ENCODE data around the gene TUT1. TPM values are rescaled to one million over a fixed set of nuclear protein-coding genes. Genes with fewer than 3 reads are reported as not detected.
"Not testable (repeated sequence)": the region's sequence is repeated elsewhere in the genome, so short reads cannot be mapped to it uniquely, and the experiment has no call there.

The TUT1 gene
- total RNA-seq, 2 experiments from 2014 or later, result 22.2 to 25.0 TPM

GRCh38 chr11:62595124-62595523 is 3.8 kb upstream of the TUT1 start:
- H3K4me3 Mint-ChIP-seq, result no peak overlapping the region
- peaks cover 74% of the 10 kb centered on the region for H3K4me1 Mint-ChIP-seq (ENCODE audit: low read depth)
- H3K36me3 Mint-ChIP-seq (ENCODE audit: low read depth), result peaks cover 78% of the 10 kb centered on the region
- DNase-seq (no peak), ATAC-seq (no peak)
- ChIA-PET CTCF (interaction anchor here (0.8 to 4.7 kb wide), 3 partner anchors 26 to 75 kb away, joined by 3 to 23 read pairs (median 10); partner anchors contain the start of gene B3GAT3), POLR2A (interaction anchor here (0.6 to 1.7 kb wide), 5 partner anchors 25 to 128 kb away, joined by 3 to 5 read pairs (median 3); partner anchors contain the start of genes B3GAT3 and UQCC3)
- H3K27me3 Mint-ChIP-seq (ENCODE audit: low read depth), result no peaks in the 10 kb centered on the region
- no peaks in the 10 kb centered on the region for H3K9me3 Mint-ChIP-seq (ENCODE audit: insufficient read depth)
- peak overlapping the region; percentile 5 for H3K27ac Mint-ChIP-seq

DNA sequence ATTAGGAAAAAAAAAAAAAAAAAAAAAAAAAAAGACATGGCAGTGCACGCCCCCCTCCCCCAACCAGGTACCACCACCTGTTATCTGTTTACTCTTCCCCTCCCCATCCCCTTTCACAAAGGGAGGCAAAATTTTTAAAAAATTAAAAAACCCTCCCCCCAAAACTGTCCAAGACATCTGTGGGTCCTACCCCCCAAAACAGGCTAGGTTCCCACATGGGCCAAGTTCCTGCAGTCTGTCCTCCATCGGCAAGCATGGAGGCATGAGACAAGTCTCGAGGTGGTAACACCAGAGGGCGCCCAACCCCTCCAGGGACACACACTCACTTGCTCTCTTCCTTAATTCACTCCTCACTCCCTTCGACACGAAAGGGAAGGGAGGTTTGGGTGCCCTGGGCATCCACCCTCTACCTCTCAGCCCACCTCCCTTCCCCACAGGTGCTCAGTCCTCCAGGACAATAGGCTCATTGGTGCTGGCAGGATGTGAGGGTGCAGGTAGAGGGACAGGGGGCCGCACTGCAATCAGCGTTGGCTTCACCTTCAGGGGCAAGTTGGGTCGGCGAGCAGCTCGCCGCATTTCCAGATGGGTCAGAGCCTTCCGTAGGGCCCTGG is 2.2 kb upstream of the TUT1 start:
- Mint-ChIP-seq H3K36me3 (ENCODE audit: low read depth) (peaks cover 69% of the 10 kb centered on the region), H3K4me1 (ENCODE audit: low read depth) (peaks cover 69% of the 10 kb centered on the region), H3K27me3 (ENCODE audit: low read depth) (no peaks in the 10 kb centered on the region), H3K4me3 (peak overlapping the region; percentile 58), H3K9me3 (ENCODE audit: insufficient read depth) (no peaks in the 10 kb centered on the region), H3K27ac (peak overlapping the region; percentile 78)
- ChIA-PET CTCF (interaction anchor here (0.8 to 4.7 kb wide), 20 partner anchors 7 to 169 kb away, joined by 3 to 51 read pairs (median 10); partner anchors contain the start of genes B3GAT3, C11orf98, CSKMT and EEF1G), POLR2A (interaction anchor here (1.0 to 3.5 kb wide), 14 partner anchors 7 to 248 kb away, joined by 3 to 69 read pairs (median 20); partner anchors contain the start of genes B3GAT3, C11orf98, CSKMT and EEF1G)
- ATAC-seq (peak; percentile 37), DNase-seq (peak; percentile 90)

DNA sequence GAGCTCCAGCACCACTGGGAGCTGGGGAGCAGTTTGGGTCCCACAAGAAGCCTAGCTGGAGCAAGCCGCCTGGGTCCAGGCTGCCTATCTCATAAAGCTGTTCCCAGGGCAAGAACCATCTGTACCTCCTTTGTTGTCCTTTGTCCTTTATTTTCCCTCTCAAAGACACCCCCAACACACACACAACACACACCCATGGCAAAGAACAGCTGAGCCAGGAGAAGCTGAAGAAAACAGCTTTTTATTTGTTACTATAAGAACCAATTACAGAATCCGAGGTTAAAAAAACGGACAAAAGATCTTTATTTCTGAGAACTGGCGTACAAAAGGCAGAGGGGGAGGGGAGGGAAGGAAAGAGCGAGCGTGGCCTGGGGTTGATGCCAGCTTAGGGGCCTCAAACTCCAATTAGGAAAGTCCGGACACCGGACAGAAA is 1.7 kb upstream of the TUT1 start:
- peak overlapping the region; percentile 93 for H3K27ac Mint-ChIP-seq
- H3K4me3 Mint-ChIP-seq, result peak overlapping the region; percentile 20
- peaks cover 63% of the 10 kb centered on the region for H3K4me1 Mint-ChIP-seq (ENCODE audit: low read depth)
- ChIA-PET POLR2A (interaction anchor here (1.0 to 3.5 kb wide), 12 partner anchors 8 to 248 kb away, joined by 3 to 69 read pairs (median 26); partner anchors contain the start of genes B3GAT3, C11orf98, CSKMT and EEF1G), CTCF (interaction anchor here (0.7 to 4.7 kb wide), 28 partner anchors 8 to 263 kb away, joined by 3 to 51 read pairs (median 7); partner anchors contain the start of genes B3GAT3, C11orf98, CSKMT and EEF1G)
- no peaks in the 10 kb centered on the region for H3K9me3 Mint-ChIP-seq (ENCODE audit: insufficient read depth)
- no peaks in the 10 kb centered on the region for H3K27me3 Mint-ChIP-seq (ENCODE audit: low read depth)
- ATAC-seq (no peak), DNase-seq (no peak)
- peaks cover 67% of the 10 kb centered on the region for H3K36me3 Mint-ChIP-seq (ENCODE audit: low read depth)

DNA sequence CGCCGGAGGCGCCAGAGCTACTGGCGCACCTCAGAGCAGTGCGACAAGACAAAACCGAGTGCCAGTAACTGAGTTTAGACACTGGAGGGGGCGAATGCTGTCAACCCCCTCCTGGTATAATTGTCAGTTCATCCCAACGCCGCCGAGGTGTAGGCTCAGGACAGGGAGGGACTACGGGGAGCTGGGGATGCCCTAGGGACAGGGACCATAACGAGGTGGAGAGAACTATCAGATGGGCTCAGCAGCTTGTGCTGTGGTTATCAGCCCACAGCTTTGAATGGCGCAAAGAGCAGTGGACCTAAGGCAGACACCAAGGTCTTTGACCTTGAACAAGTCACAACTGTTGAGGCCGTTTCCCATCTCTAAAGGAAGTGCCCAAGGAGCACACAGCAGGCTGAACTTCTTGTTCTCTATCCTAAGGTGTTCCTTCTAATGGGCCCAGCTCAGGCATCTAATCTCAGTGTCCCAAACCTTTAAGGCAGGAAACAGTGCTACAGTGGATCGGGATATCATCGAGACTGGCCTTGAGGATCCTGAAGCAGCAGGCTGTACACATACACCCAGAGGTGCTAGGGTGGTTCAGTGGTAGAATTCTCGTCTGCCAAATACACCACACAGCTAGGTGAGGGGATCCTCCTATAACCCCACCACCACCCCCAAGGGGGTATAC is 958 bp upstream of the TUT1 start:
- Mint-ChIP-seq H3K9me3 (ENCODE audit: insufficient read depth) (no peaks in the 10 kb centered on the region), H3K4me1 (ENCODE audit: low read depth) (peaks cover 58% of the 10 kb centered on the region), H3K4me3 (peak overlapping the region; percentile 91), H3K27ac (peak overlapping the region; percentile 93), H3K27me3 (ENCODE audit: low read depth) (no peaks in the 10 kb centered on the region), H3K36me3 (ENCODE audit: low read depth) (peaks cover 64% of the 10 kb centered on the region)
- peak; percentile 7 for ATAC-seq
- ChIA-PET CTCF (interaction anchor here (0.7 to 4.7 kb wide), 49 partner anchors 8 to 271 kb away, joined by 3 to 51 read pairs (median 5); partner anchors contain the start of genes B3GAT3, C11orf98, CSKMT and EEF1G), POLR2A (interaction anchor here (0.6 to 3.5 kb wide), 44 partner anchors 8 to 1638 kb away, joined by 3 to 69 read pairs (median 6); partner anchors contain the start of genes B3GAT3, C11orf98, CSKMT and DNAJC4)
- no peak for DNase-seq

DNA sequence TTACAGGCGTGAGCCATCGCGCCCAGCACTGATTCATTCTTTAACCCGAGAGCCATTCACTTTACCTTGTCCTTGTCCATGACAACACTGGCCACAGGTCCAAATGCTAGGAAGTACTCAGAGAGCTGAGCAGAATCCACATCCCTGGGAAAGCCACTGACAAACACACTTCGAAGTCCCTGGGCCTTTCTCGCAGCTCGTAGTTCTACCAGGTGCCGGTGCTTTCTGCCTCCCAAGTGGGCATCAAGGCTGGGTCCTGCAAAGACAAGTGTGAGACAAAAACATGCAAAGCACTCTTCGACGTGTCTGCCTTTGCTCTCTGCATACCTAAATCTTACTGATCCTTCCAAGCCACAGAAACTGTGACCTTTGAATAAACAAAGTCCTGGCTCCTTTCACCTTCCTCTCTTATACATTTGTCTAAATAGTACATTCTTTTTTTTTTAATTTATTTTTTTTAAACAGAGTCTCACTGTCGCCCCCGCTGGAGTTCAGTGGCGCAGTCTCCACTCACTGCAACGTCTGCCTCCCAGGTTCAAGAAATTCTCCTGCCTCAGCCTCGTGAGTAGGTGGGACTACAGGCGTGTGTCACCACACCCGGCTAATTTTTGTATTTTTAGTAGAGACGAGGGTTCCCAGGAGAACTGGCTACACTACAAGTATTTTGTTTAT is 2.2 kb downstream of the TUT1 start:
- ChIA-PET CTCF (interaction anchor here (0.8 to 1.3 kb wide), 3 partner anchors 12 to 164 kb away, joined by 3 to 6 read pairs (median 6); partner anchors contain the start of gene MTA2), POLR2A (interaction anchor here (0.6 to 1.5 kb wide), 4 partner anchors 15 to 252 kb away, joined by 3 to 5 read pairs (median 4); partner anchors contain the start of gene EEF1G)
- ATAC-seq (no peak), DNase-seq (no peak)
- Mint-ChIP-seq H3K27me3 (ENCODE audit: low read depth) (no peaks in the 10 kb centered on the region), H3K4me1 (ENCODE audit: low read depth) (peaks cover 39% of the 10 kb centered on the region), H3K27ac (no peak overlapping the region), H3K36me3 (ENCODE audit: low read depth) (peaks cover 40% of the 10 kb centered on the region), H3K4me3 (no peak overlapping the region), H3K9me3 (ENCODE audit: insufficient read depth) (no peaks in the 10 kb centered on the region)

GRCh38 chr11:62585356-62585755 is 6.0 kb downstream of the TUT1 start:
- ATAC-seq; H3K9me3 Mint-ChIP-seq (ENCODE audit: insufficient read depth); H3K27me3 Mint-ChIP-seq (ENCODE audit: low read depth); DNase-seq; H3K4me3 Mint-ChIP-seq; H3K27ac Mint-ChIP-seq: not testable (repeated sequence)
- H3K36me3 Mint-ChIP-seq (ENCODE audit: low read depth), result peaks cover 34% of the 10 kb centered on the region
- CTCF ChIA-PET, result interaction anchor here (1.1 to 2.5 kb wide), 3 partner anchors 9 to 160 kb away, joined by 3 to 7 read pairs (median 6); no protein-coding TSS in a partner anchor
- H3K4me1 Mint-ChIP-seq (ENCODE audit: low read depth), result peaks cover 10% of the 10 kb centered on the region
- POLR2A ChIA-PET, result interaction anchor here (0.7 to 1.1 kb wide), 2 partner anchors 10 to 15 kb away, joined by 3 to 5 read pairs; no protein-coding TSS in a partner anchor

DNA sequence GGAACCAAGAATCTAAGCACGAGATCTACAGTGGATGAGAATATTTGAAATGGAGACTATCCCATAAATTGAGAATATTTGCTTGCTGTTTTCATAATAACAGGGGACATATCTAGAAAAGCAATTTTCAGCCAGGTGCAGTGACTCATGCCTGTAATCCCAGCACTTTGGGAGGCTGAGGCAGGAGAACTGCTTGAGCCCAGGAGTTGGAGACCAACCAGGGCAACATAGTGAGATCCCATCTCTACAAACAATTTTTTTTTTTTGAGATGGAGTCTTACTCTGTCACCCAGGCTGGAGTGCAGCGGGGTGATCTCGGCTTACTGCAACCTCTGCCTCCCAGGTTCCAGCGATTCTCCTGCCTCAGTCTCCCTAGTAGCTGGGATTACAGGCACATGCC is 9.6 kb downstream of the TUT1 start:
- H3K36me3 Mint-ChIP-seq (ENCODE audit: low read depth), result peaks cover 33% of the 10 kb centered on the region
- not testable (repeated sequence) for H3K4me3 Mint-ChIP-seq; H3K9me3 Mint-ChIP-seq (ENCODE audit: insufficient read depth); H3K4me1 Mint-ChIP-seq (ENCODE audit: low read depth); H3K27ac Mint-ChIP-seq; H3K27me3 Mint-ChIP-seq (ENCODE audit: low read depth); ATAC-seq; DNase-seq
- ChIA-PET CTCF (interaction anchor here (1.0 to 1.3 kb wide), 2 partner anchors 9 to 752 kb away, joined by 3 read pairs; partner anchors contain the start of gene TUT1), POLR2A (interaction anchor here (2.2 kb wide), 1 partner anchor 10 kb away, joined by 10 read pairs; the partner anchor contains the start of gene TUT1)

DNA sequence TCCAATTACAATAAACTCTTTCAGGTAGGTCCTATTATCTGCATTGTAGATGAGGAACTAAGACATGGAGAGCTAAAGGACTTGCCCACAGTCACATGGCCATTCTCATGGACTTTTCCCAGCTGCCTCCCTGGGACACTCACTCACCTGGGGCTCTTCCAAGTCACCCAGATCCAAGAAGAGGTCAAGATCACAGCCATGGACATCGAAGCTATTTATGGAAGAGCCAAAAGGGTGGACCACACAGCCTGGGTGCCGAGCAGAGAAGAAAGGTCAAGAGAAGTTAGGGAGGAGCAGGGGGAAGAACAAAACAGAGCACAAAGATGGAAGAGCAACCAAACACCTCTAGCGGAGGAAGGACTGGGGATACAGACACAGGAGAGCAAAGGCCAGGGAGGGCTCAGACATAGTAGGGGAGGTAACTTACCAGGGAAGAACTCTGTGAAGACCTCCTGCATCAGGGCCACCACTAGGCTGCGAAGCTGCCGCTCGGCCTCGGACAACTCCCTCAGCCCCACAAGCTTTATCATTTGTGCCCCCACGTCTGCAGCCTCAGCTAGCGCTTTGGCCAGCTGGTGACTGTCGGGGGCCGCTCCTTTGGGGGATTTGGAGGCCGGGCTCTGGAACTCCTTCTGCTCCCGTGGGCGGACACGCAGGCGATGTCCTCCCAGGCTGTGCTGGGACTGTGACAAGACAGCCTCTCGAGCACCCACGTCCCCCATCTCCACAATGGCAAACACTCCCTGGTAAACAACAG is 10.2 kb downstream of the TUT1 start:
- DNase-seq, result no peak
- peaks cover 36% of the 10 kb centered on the region for H3K36me3 Mint-ChIP-seq (ENCODE audit: low read depth)
- no peak overlapping the region for H3K27ac Mint-ChIP-seq
- H3K9me3 Mint-ChIP-seq (ENCODE audit: insufficient read depth), result no peaks in the 10 kb centered on the region
- ATAC-seq, result no peak
- CTCF ChIA-PET, result interaction anchor here (1.0 to 1.3 kb wide), 2 partner anchors 10 to 752 kb away, joined by 3 read pairs; partner anchors contain the start of gene TUT1
- H3K27me3 Mint-ChIP-seq (ENCODE audit: low read depth), result no peaks in the 10 kb centered on the region
- H3K4me3 Mint-ChIP-seq, result no peak overlapping the region
- POLR2A ChIA-PET, result interaction anchor here (2.2 kb wide), 1 partner anchor 10 kb away, joined by 10 read pairs; the partner anchor contains the start of gene TUT1
- peaks cover 2% of the 10 kb centered on the region for H3K4me1 Mint-ChIP-seq (ENCODE audit: low read depth)

DNA sequence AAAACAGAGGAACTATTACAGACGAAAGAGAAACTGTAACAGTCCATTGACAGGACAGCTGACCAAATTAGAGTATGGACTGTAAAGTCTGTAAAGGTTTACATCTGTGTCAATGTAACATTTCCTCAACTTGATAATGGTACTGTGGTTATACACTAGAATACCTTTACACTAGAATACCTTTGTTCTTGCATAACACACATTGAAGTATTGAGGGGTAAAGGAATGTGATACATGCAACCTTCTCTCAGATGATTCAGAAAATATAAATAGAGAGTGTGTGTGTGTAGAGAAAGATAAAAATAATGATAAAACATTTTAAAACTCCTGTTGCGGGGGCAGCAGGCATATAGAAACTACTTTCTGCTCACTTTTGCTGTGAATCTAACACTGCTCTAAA is 12.1 kb downstream of the TUT1 start:
- Mint-ChIP-seq H3K4me1 (ENCODE audit: low read depth) (peaks cover 17% of the 10 kb centered on the region), H3K27ac (no peak overlapping the region), H3K27me3 (ENCODE audit: low read depth) (no peaks in the 10 kb centered on the region), H3K4me3 (no peak overlapping the region), H3K36me3 (ENCODE audit: low read depth) (peaks cover 40% of the 10 kb centered on the region), H3K9me3 (ENCODE audit: insufficient read depth) (no peaks in the 10 kb centered on the region)
- DNase-seq (no peak), ATAC-seq (no peak)
- POLR2A ChIA-PET, result interaction anchor here (2.6 kb wide), 1 partner anchor 12 kb away, joined by 13 read pairs; the partner anchor contains the start of gene TUT1
- CTCF ChIA-PET, result interaction anchor here (1.2 kb wide), 1 partner anchor 10 kb away, joined by 3 read pairs; no protein-coding TSS in a partner anchor

DNA sequence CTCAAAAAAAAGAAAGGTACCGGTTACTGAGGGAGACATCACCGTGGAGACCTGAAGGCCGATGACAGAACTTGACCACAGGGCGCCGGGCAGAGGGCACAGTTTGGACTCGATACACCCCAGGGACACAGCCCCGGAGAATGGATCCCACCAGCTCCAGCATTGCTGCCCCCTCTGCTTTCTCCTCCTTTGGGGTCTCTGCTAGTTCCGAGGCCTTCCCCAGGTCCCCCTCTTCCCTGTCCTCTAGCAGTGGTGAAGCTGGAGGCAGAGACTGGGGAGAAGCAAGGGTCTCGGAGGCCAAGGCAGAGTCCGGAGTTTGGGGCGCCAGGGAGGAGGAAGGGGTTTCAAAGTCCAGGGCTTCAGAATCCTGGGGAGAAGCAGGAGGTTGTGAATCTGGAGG is 12.8 kb downstream of the TUT1 start:
- POLR2A ChIA-PET, result interaction anchor here (2.6 kb wide), 1 partner anchor 13 kb away, joined by 13 read pairs; the partner anchor contains the start of gene TUT1
- DNase-seq, result no peak
- no peak overlapping the region for H3K4me3 Mint-ChIP-seq
- no peaks in the 10 kb centered on the region for H3K27me3 Mint-ChIP-seq (ENCODE audit: low read depth)
- no peaks in the 10 kb centered on the region for H3K9me3 Mint-ChIP-seq (ENCODE audit: insufficient read depth)
- peaks cover 17% of the 10 kb centered on the region for H3K4me1 Mint-ChIP-seq (ENCODE audit: low read depth)
- CTCF ChIA-PET, result no interaction called here
- no peak for ATAC-seq
- no peak overlapping the region for H3K27ac Mint-ChIP-seq
- H3K36me3 Mint-ChIP-seq (ENCODE audit: low read depth), result peaks cover 43% of the 10 kb centered on the region

Measured in activated CD8-positive, alpha-beta T cell treated with anti-CD3 and anti-CD28 coated beads, Interleukin-2, amount 10 ng/mL, durations not matched to agents 7 days and 5 days (primary cell).